OCI-LY3 (cell line): ENCODE results near the gene MS4A18.

Source experiments
- H2AFZ ChIP-seq: fragments of 200-600, 300-600 bp; shearing (Covaris generic); 2 replicates; pipeline ENCODE4 v1.6.0; 2014; ENCODE audit warnings: antibody characterized with exemption, low read depth, low read length
- H3K27ac ChIP-seq: fragments of 200-600, 300-600 bp; sonication (generic); 2 replicates; pipeline ENCODE4 v1.5.1; 2014; ENCODE audit warnings: mild to moderate bottlenecking, low read length, moderate library complexity, mixed read lengths
- H3K27me3 ChIP-seq: fragments of 200-600, 300-600 bp; sonication (generic); 2 replicates; pipeline ENCODE4 v1.6.1; 2014; ENCODE audit warnings: low read depth, low read length, mixed read lengths
- H3K36me3 ChIP-seq: fragments of 200-600, 300-600 bp; sonication (generic); replicated peaks from 2 replicates; pipeline ENCODE3; 2014; ENCODE audit warnings: low read depth, low read length, mixed read lengths
- H3K4me1 ChIP-seq: fragments of 300-600, 200-600 bp; sonication (generic); 2 replicates; pipeline ENCODE4 v1.6.1; 2014; ENCODE audit warnings: low read length, mixed read lengths
- H3K4me2 ChIP-seq: fragments of 200-600, 300-600 bp; sonication (generic); 2 replicates; pipeline ENCODE4 v1.6.1; 2014; ENCODE audit warnings: low read length, mixed read lengths
- H3K4me3 ChIP-seq: fragments of 300-600, 200-600 bp; sonication (generic); 2 replicates; pipeline ENCODE4 v1.5.1; 2014; ENCODE audit warnings: antibody characterized with exemption, mild to moderate bottlenecking, low read length, moderate library complexity
- H3K79me2 ChIP-seq: fragments of 300-600, 200-600 bp; shearing (Covaris generic); 2 replicates; pipeline ENCODE4 v1.6.1; 2014; ENCODE audit warnings: mild to moderate bottlenecking, low read length, mixed read lengths
- H3K9ac ChIP-seq: fragments of 300-600, 200-600 bp; shearing (Covaris generic); 2 replicates; pipeline ENCODE4 v1.6.0; 2014; ENCODE audit warnings: mild to moderate bottlenecking, low read length, moderate library complexity
- H3K9me3 ChIP-seq: fragments of 200-600, 300-600 bp; shearing (Covaris generic); 2 replicates; pipeline ENCODE4 v1.6.1; 2014; ENCODE audit warnings: low read length, mixed read lengths; ENCODE audit not compliant: insufficient read depth
- H4K20me1 ChIP-seq: fragments of 200-600, 300-600 bp; sonication (generic); 2 replicates; pipeline ENCODE4 v1.6.1; 2016; ENCODE audit warnings: low read length, mixed read lengths; ENCODE audit not compliant: insufficient read depth
- EZH2phosphoT487 ChIP-seq: fragments of 200-600 bp; shearing (Covaris generic); IDR thresholded peaks from 2 replicates; pipeline ENCODE4 v1.6.1; 2018; ENCODE audit warnings: antibody characterized with exemption, mixed run types, low read depth
- TF ChIP-seq, protein P1 (sequence below): fragments of 200-600, 300-600 bp; sonication (generic); IDR thresholded peaks from 2 replicates; pipeline ENCODE4 v1.5.1; 2014; ENCODE audit warnings: antibody characterized with exemption, low read length, low read depth

The MS4A18 gene

GRCh38 chr11:60731586-60731985 is 7.1 kb downstream of the MS4A18 start:
- Histone ChIP-seq H3K27ac (no peak overlapping the region), H3K4me2 (no peak overlapping the region), H3K9me3 (no peaks in the 10 kb centered on the region), H3K4me3 (no peak overlapping the region), H3K36me3 (no peaks in the 10 kb centered on the region), H3K9ac (no peak overlapping the region), H2AFZ (no peak overlapping the region), H3K79me2 (no peaks in the 10 kb centered on the region), H4K20me1 (no peaks in the 10 kb centered on the region), H3K27me3 (peaks cover 30% of the 10 kb centered on the region), H3K4me1 (no peaks in the 10 kb centered on the region)
- TF ChIP-seq, protein P1, sequence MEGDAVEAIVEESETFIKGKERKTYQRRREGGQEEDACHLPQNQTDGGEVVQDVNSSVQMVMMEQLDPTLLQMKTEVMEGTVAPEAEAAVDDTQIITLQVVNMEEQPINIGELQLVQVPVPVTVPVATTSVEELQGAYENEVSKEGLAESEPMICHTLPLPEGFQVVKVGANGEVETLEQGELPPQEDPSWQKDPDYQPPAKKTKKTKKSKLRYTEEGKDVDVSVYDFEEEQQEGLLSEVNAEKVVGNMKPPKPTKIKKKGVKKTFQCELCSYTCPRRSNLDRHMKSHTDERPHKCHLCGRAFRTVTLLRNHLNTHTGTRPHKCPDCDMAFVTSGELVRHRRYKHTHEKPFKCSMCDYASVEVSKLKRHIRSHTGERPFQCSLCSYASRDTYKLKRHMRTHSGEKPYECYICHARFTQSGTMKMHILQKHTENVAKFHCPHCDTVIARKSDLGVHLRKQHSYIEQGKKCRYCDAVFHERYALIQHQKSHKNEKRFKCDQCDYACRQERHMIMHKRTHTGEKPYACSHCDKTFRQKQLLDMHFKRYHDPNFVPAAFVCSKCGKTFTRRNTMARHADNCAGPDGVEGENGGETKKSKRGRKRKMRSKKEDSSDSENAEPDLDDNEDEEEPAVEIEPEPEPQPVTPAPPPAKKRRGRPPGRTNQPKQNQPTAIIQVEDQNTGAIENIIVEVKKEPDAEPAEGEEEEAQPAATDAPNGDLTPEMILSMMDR, result no peak
- TF ChIP-seq EZH2phosphoT487, result no peak

DNA sequence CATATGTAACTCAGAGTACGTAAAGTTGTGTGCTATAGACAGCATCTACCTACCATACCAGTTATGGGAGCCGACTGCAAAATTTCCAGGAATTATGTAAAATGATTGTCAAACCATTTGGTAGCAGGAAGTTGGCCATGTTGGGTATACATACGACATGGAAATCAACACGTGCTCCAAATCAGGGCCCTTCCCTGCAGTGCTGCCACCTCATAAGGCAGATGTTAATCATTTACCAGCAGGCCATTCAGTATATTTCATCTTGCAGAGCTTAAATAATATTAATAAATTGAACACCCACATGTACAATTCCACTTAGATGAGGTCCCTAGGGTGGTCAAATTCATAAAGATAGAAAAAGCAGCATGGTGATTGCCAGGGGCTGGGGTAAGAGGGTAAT is 9.8 kb downstream of the MS4A18 start:
- H3K9me3 ChIP-seq, result no peaks in the 10 kb centered on the region

GRCh38 chr11:60739114-60739513 is 14.6 kb downstream of the MS4A18 start:
- no peak overlapping the region for H3K4me2 ChIP-seq
- no peak overlapping the region for H3K4me3 ChIP-seq
- H3K36me3 ChIP-seq, result no peaks in the 10 kb centered on the region
- no peak overlapping the region for H3K9ac ChIP-seq
- TF ChIP-seq EZH2phosphoT487, result no peak
- TF ChIP-seq, protein P1, result peak; percentile 16; the same call in 1 of the 2 replicates
- no peaks in the 10 kb centered on the region; the same call in 1 of the 2 replicates for H3K9me3 ChIP-seq
- H3K4me1 ChIP-seq, result no peaks in the 10 kb centered on the region
- H3K79me2 ChIP-seq, result no peaks in the 10 kb centered on the region
- no peak overlapping the region for H3K27ac ChIP-seq
- no peaks in the 10 kb centered on the region for H4K20me1 ChIP-seq
- no peak overlapping the region for H2AFZ ChIP-seq
- H3K27me3 ChIP-seq, result peaks cover 8% of the 10 kb centered on the region; the same call in 1 of the 2 replicates

More for the DNA sequence above, 9.8 kb downstream of the MS4A18 start:
- Histone ChIP-seq H4K20me1 (no peaks in the 10 kb centered on the region), H3K79me2 (no peaks in the 10 kb centered on the region), H2AFZ (no peak overlapping the region), H3K9ac (no peak overlapping the region), H3K36me3 (no peaks in the 10 kb centered on the region), H3K27me3 (peaks cover 14% of the 10 kb centered on the region), H3K4me1 (no peaks in the 10 kb centered on the region), H3K27ac (no peak overlapping the region), H3K4me2 (no peak overlapping the region), H3K4me3 (no peak overlapping the region)
- TF ChIP-seq, protein P1, result no peak
- TF ChIP-seq EZH2phosphoT487, result no peak

- peaks cover 21% of the 10 kb centered on the region; the same call in 1 of the 2 replicates for H3K27me3 ChIP-seq
- H4K20me1 ChIP-seq, result no peaks in the 10 kb centered on the region
- H3K4me1 ChIP-seq, result no peaks in the 10 kb centered on the region
- no peaks in the 10 kb centered on the region for H3K36me3 ChIP-seq
- TF ChIP-seq, protein P1, result no peak
- TF ChIP-seq EZH2phosphoT487, result no peak
- H2AFZ ChIP-seq, result no peak overlapping the region
- H3K4me3 ChIP-seq, result no peak overlapping the region
- no peak overlapping the region for H3K4me2 ChIP-seq
- no peaks in the 10 kb centered on the region for H3K79me2 ChIP-seq
- no peak overlapping the region for H3K27ac ChIP-seq
- no peaks in the 10 kb centered on the region; the same call in 1 of the 2 replicates for H3K9me3 ChIP-seq
- H3K9ac ChIP-seq, result no peak overlapping the region
Observed at GRCh38 chr11:60740573-60740972, 16.1 kb downstream of the MS4A18 start.
